Effector CD4-positive, alpha-beta T cell (primary cell): ENCODE measurements around the gene IFITM1.
"Not testable (repeated sequence)": the region's sequence is repeated elsewhere in the genome, so short reads cannot be mapped to it uniquely, and the experiment has no call there.

Experiments used
- DNase-seq: peaks from one replicate; pipeline ENCODE4 v3.0.0-alpha.2; 2020

IFITM1 gene

GRCh38 chr11:294780-295179 lies 19.1 kb upstream of the IFITM1 start:
- DNase-seq: no peak

- no peak for DNase-seq
These were observed 18.3 kb upstream of the IFITM1 start for GRCh38 chr11:295351-296170.

GRCh38 chr11:296171-297050 lies 17.4 kb upstream of the IFITM1 start:
- DNase-seq: no peak

GRCh38 chr11:297051-297585 lies 16.7 kb upstream of the IFITM1 start:
- DNase-seq: no peak

GRCh38 chr11:297586-298405 lies 16.0 kb upstream of the IFITM1 start:
- no peak for DNase-seq

GRCh38 chr11:298406-299065 lies 15.3 kb upstream of the IFITM1 start:
- no peak for DNase-seq

- no peak for DNase-seq
These were observed 14.6 kb upstream of the IFITM1 start, which contains the start of gene IFITM5 for GRCh38 chr11:299081-299891. Gene IFITM5, minus strand, starts transcription at chr11:299526. Its CDS starts 36 bp downstream, at chr11:299490.

- DNase-seq: no peak
These were observed 13.7 kb upstream of the IFITM1 start for GRCh38 chr11:299951-300735.

GRCh38 chr11:303363-303762 lies 10.5 kb upstream of the IFITM1 start:
- no peak for DNase-seq

- DNase-seq: no peak
These were observed 9.8 kb upstream of the IFITM1 start for GRCh38 chr11:304061-304506.

GRCh38 chr11:304915-305843 lies 8.7 kb upstream of the IFITM1 start:
- DNase-seq: peak; percentile 56

- no peak for DNase-seq
These were observed 8.0 kb upstream of the IFITM1 start for GRCh38 chr11:305844-306211.

- no peak for DNase-seq
These were observed 7.0 kb upstream of the IFITM1 start for GRCh38 chr11:306645-307371.

GRCh38 chr11:307766-308708 lies 5.8 kb upstream of the IFITM1 start, which contains the start of gene IFITM2:
Gene IFITM2, plus strand, starts transcription at chr11:307816. Its CDS starts 377 bp downstream, at chr11:308193.
- DNase-seq: not testable (repeated sequence)

- peak; percentile 40 for DNase-seq
These were observed 4.8 kb upstream of the IFITM1 start for GRCh38 chr11:308740-309665.
